HUES48 (cell line): ENCODE measurements around the gene PPP2R5E.

Experiments
- H3K27ac ChIP-seq: one replicate; pipeline ENCODE4 v1.7.0; 2013; ENCODE audit warnings: low read depth, low read length, inconsistent platforms
- H3K27me3 ChIP-seq: 2 replicates; pipeline ENCODE4 v1.6.1; 2013; ENCODE audit warnings: mild to moderate bottlenecking, low read length; ENCODE audit not compliant: control insufficient read depth, insufficient read depth
- H3K36me3 ChIP-seq: 2 replicates; pipeline ENCODE4 v1.6.1; 2013; ENCODE audit warnings: low read length; ENCODE audit not compliant: control insufficient read depth, insufficient read depth
- H3K4me1 ChIP-seq: 2 replicates; pipeline ENCODE4 v1.6.1; 2013; ENCODE audit warnings: mild to moderate bottlenecking, low read length; ENCODE audit not compliant: control insufficient read depth, insufficient read depth
- H3K4me3 ChIP-seq: 2 replicates; pipeline ENCODE4 v1.5.1; 2013; ENCODE audit warnings: mild to moderate bottlenecking, low read depth, low read length
- H3K9ac ChIP-seq: 2 replicates; pipeline ENCODE4 v1.6.1; 2013; ENCODE audit warnings: mild to moderate bottlenecking, low read depth, low read length, moderate library complexity
- H3K9me3 ChIP-seq: 2 replicates; pipeline ENCODE4 v1.6.1; 2013; ENCODE audit warnings: low read length; ENCODE audit not compliant: control insufficient read depth, insufficient read depth

PPP2R5E gene

DNA sequence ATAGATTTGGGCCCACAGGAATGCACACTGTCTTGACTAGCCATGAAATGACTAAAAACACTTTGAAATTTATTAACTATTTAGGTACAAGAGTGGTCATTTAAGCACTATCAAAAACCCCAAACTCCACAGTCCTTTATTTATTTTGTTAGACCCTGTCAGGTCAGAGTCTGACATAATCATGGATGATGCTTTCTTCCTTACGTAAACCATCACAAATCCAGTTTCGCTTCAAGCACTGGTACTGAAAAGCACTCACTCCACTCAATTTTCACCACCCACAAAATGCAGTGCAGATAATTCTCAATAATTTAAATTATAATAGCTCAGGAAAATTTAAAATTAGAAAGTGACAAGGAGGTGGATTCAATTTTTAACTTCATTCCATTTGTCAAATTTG lies 25.8 kb downstream of the PPP2R5E start:
- H3K36me3 ChIP-seq, result peaks cover 4% of the 10 kb centered on the region; the same call in 1 of the 2 replicates
- H3K27me3 ChIP-seq, result no peaks in the 10 kb centered on the region
- H3K27ac ChIP-seq, result no peak overlapping the region
- H3K4me3 ChIP-seq, result no peak overlapping the region
- H3K4me1 ChIP-seq, result peaks cover 21% of the 10 kb centered on the region
- no peak overlapping the region for H3K9ac ChIP-seq
- H3K9me3 ChIP-seq, result no peaks in the 10 kb centered on the region

DNA sequence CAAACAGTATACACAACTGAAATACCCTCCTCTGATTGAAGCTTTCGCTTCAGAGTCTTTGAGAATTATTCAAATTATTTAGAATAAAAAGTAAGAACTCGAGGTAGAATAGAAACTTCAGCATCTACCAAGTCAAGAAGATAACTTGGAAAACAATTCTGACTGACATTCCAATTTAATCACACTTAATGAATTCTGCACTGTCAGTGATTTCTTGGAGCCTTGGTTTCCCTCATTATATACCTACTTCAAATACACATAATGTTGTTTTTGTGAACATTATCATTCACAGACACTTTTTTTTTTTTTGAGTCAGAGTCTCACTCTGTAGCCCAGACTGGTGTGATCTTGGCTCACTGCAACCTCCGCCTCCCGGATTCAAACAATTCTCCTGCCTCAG lies 27.9 kb downstream of the PPP2R5E start:
- Histone ChIP-seq H3K27me3 (no peaks in the 10 kb centered on the region), H3K4me3 (no peak overlapping the region), H3K4me1 (peaks cover 21% of the 10 kb centered on the region), H3K36me3 (peaks cover 6% of the 10 kb centered on the region), H3K9ac (no peak overlapping the region), H3K27ac (no peak overlapping the region), H3K9me3 (no peaks in the 10 kb centered on the region)

DNA sequence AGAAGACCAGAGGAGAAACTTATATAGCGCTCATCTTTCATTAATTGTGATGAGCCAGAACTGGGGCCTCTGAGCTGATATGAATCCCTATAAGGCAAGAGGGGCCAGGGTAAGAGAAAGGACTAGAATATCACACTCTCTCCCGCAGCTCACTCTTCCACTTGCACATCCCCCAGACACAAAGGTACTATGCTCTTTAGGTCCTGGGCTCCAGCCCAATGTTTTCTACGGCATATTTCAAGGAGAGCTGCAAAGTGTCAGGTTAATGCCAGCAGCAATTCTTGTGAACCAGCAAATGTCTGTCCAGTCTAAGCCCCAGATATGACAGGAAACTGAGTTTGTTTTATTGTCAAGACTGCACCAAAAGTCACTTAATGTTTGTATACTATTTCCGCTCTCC lies 29.4 kb downstream of the PPP2R5E start:
- Histone ChIP-seq H3K36me3 (peaks cover 5% of the 10 kb centered on the region), H3K9ac (no peak overlapping the region), H3K9me3 (no peaks in the 10 kb centered on the region), H3K27me3 (no peaks in the 10 kb centered on the region), H3K4me1 (peaks cover 21% of the 10 kb centered on the region), H3K27ac (no peak overlapping the region), H3K4me3 (no peak overlapping the region)

DNA sequence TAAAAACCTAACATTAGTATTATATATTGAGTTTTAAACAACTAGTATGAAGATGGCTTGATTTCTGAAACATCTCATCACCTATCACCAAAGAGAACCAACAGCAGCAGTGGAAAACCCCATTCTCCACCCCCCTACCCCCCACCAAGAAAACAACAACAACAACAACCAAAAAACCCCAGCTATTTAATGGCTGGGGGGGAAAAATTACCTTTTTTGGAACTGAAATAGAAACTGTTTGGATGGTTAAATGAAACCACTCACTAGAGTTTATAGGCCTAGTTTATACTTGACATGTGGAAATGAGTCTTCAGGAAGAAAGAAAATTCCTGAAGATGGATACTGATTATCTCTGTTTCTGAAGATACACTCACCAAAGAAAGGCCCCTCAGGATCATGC lies 30.3 kb downstream of the PPP2R5E start:
- Histone ChIP-seq H3K36me3 (peaks cover 5% of the 10 kb centered on the region), H3K4me3 (no peak overlapping the region), H3K9ac (no peak overlapping the region), H3K27ac (no peak overlapping the region), H3K27me3 (no peaks in the 10 kb centered on the region), H3K9me3 (no peaks in the 10 kb centered on the region), H3K4me1 (peaks cover 21% of the 10 kb centered on the region)

DNA sequence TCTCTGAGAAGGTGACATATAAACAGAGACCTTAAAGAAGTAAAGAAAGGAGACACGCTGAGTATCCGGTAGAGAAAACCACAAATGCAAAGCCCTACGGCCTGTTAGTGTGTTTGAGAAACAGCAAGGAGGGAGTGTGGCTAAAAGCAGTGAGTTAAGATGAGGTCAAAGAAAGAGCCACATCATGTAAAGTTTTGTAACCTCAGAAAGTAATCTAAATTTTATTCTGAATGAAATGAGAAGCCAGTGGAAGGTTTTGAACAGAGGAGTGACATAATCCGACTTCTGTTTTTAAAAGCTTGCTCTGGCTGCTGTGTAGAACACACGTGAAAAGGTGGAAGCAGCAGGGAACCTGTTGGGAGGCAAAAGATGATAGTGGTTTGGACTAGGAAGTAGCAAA lies 32.6 kb downstream of the PPP2R5E start:
- Histone ChIP-seq H3K27ac (no peak overlapping the region), H3K9me3 (no peaks in the 10 kb centered on the region), H3K4me1 (peaks cover 21% of the 10 kb centered on the region), H3K27me3 (no peaks in the 10 kb centered on the region), H3K4me3 (no peak overlapping the region), H3K9ac (no peak overlapping the region), H3K36me3 (peaks cover 5% of the 10 kb centered on the region)

DNA sequence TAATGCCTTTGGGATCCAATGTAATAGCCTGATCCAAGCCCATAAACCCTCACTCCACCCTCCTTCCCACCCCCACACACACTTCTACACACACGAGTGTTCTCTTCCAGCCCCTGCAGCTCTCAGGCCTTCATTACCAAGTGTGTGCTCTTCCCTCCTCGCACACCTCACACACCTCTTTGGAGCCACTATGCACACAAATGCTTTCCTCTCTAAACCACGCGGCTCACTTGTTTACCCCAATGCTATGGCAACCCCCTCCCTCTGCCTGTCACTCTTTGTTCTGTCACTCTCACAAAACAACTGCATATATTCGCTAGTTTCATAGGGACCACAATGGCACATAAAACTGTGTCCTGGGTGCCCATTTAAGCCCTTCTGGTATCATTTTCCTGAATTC lies 35.1 kb downstream of the PPP2R5E start:
- no peak overlapping the region for H3K9ac ChIP-seq
- H3K36me3 ChIP-seq, result peaks cover 5% of the 10 kb centered on the region
- no peaks in the 10 kb centered on the region for H3K9me3 ChIP-seq
- H3K27ac ChIP-seq, result no peak overlapping the region
- peaks cover 4% of the 10 kb centered on the region; the same call in 1 of the 2 replicates for H3K4me1 ChIP-seq
- H3K4me3 ChIP-seq, result no peak overlapping the region
- no peaks in the 10 kb centered on the region for H3K27me3 ChIP-seq

DNA sequence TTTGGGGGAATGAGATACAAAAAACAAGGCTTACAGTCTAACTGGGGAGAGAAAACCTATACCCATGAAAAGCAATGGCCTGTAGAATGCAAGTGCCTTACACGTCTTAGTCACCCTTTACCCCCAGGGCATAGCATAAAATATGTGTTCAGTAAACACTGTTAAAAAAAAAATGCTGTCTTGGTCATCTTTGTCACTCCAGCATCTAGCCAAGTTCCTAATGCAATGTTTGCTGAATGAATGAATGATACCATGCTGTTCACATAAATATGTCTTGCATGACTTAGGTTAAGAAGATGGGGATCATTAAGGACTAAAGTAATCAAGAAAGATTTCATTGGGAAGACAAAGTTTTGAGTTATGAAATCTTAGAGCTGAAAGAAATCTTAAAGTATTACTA lies 38.5 kb downstream of the PPP2R5E start:
- H3K9ac ChIP-seq, result no peak overlapping the region
- no peaks in the 10 kb centered on the region for H3K36me3 ChIP-seq
- H3K4me3 ChIP-seq, result no peak overlapping the region
- H3K9me3 ChIP-seq, result no peaks in the 10 kb centered on the region
- H3K4me1 ChIP-seq, result no peaks in the 10 kb centered on the region
- H3K27me3 ChIP-seq, result no peaks in the 10 kb centered on the region
- H3K27ac ChIP-seq, result no peak overlapping the region

DNA sequence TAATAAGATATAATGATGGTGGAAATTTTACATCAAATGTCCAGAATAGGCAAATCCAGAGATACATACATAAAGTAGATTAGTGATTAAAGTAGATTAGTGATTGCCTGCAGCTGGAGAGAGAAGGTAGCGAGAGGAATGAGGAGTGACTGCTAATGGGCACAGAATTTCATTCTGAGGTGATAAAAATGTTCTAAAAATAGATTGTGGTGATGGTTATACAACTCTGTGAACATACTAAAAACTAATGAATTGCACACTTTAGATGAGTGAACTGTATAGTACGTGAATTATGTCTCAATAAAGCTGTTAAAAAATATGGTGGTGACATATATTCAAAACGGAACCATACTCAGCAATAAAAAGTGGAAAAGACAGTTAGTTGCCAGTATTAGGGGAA lies 41.7 kb downstream of the PPP2R5E start:
- H3K4me1 ChIP-seq, result no peaks in the 10 kb centered on the region
- no peak overlapping the region for H3K9ac ChIP-seq
- no peak overlapping the region for H3K4me3 ChIP-seq
- H3K36me3 ChIP-seq, result no peaks in the 10 kb centered on the region
- H3K9me3 ChIP-seq, result no peaks in the 10 kb centered on the region
- no peak overlapping the region for H3K27ac ChIP-seq
- H3K27me3 ChIP-seq, result no peaks in the 10 kb centered on the region

DNA sequence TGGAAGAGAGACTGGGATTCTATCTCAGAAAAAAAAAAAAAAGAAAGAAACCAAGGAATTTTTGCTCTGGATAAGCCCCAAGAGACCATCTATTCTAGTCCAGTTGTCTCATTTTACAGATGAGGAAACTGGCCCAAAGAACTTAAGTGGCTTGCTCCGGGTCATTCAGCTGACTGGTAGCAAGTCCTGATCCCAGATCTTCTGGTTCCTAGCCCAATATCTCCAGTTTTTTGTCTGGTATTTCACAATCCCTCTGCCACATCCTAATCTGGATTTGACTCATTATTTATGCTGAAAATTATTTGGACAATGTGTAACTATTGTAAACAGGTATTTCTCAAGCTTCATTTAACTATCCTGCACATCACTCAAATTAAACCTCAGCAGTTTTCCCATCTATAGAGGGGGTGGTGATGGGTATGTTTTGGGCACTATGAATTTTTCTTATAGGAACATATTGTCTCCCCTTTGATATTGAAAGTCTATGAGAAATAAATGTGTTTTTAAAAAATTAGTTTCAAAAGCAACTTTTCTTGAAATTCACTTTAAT lies 43.4 kb downstream of the PPP2R5E start:
- Histone ChIP-seq H3K9me3 (no peaks in the 10 kb centered on the region), H3K36me3 (no peaks in the 10 kb centered on the region), H3K9ac (no peak overlapping the region), H3K27ac (no peak overlapping the region), H3K4me3 (no peak overlapping the region), H3K4me1 (no peaks in the 10 kb centered on the region), H3K27me3 (no peaks in the 10 kb centered on the region)

DNA sequence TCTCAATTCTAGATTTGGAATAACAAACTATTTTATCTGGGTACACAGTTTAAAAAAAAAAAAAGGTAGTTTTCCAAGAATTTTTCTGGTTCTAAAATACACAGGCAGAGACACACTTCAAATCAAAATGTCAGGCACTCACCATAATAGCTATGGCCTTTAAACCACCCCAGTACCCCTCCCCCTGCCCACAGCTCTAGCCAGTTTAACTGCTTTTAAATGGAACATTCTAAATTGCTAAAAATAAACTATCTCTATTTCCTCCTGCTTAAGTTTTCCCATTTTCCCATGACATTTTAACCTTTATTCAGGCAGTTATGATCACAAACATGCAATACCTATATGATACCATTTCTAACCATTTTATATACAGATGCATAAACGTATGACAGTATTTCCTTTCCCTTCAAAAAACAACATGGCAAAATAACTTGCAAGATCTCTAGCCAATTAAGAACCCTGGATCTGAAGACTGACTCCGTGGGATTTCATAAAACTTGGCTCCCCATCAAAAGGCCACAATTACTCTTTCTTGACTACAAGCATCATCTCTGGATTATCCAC lies 46.3 kb downstream of the PPP2R5E start:
- Histone ChIP-seq H3K27ac (no peak overlapping the region), H3K9me3 (no peaks in the 10 kb centered on the region), H3K4me1 (peaks cover 16% of the 10 kb centered on the region)

DNA sequence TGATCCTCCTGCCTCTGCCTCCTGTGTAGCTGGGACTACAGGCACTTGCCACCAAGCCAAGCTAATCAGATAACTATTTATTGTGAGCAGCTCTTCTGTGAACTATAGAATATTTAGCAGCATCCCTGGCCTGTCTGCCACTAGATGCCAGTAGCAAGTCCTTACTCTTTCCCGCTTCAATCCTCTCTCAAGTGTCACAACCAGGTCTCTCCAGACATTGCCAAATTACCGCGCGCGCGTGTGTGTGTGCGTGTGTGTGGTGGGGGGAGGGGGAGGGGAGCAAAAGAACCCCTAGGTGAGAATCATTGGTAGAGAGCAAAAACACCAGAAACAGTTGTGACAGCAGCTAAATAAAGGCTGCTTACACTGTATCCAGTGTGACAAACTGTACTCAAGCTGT lies 49.9 kb downstream of the PPP2R5E start:
- H3K27ac ChIP-seq, result peak overlapping the region; percentile 17
- no peak overlapping the region for H3K4me3 ChIP-seq
- H3K9me3 ChIP-seq, result no peaks in the 10 kb centered on the region
- no peaks in the 10 kb centered on the region for H3K27me3 ChIP-seq
- H3K36me3 ChIP-seq, result no peaks in the 10 kb centered on the region
- peaks cover 16% of the 10 kb centered on the region for H3K4me1 ChIP-seq
- H3K9ac ChIP-seq, result no peak overlapping the region

More for the DNA sequence above, 46.3 kb downstream of the PPP2R5E start:
- Histone ChIP-seq H3K4me3 (no peak overlapping the region), H3K36me3 (no peaks in the 10 kb centered on the region), H3K9ac (no peak overlapping the region), H3K27me3 (no peaks in the 10 kb centered on the region)
